GM18861 (cell line): ENCODE measurements around the gene STARD5.
"Not testable (repeated sequence)": the region's sequence is repeated elsewhere in the genome, so short reads cannot be mapped to it uniquely, and the experiment has no call there.

Source experiments
- ATAC-seq: cut with Tn5 transposase; IDR thresholded peaks from one replicate; pipeline ENCODE4 v1.9.1; 2021; ENCODE audit not compliant: unreplicated experiment

STARD5 gene

GRCh38 chr15:81323944-81324881 is at the start of gene STARD5:
Gene STARD5, minus strand, starts transcription at chr15:81324141. Its CDS starts 42 bp downstream, at chr15:81324099.
- peak; percentile 96 for ATAC-seq

- no peak for ATAC-seq
Measured at GRCh38 chr15:81373176-81373575, 49.2 kb upstream of the STARD5 start.

GRCh38 chr15:81372575-81372974 is 48.6 kb upstream of the STARD5 start:
- ATAC-seq = no peak

GRCh38 chr15:81363718-81364500 is 40.0 kb upstream of the STARD5 start:
- ATAC-seq = no peak

- no peak for ATAC-seq
Measured at GRCh38 chr15:81363276-81363675, 39.3 kb upstream of the STARD5 start.

GRCh38 chr15:81362790-81363189 is 38.8 kb upstream of the STARD5 start:
- ATAC-seq = no peak

- no peak for ATAC-seq
Measured at GRCh38 chr15:81361891-81362290, 38.0 kb upstream of the STARD5 start.

GRCh38 chr15:81360491-81360890 is 36.5 kb upstream of the STARD5 start:
- ATAC-seq = no peak

- ATAC-seq = no peak
Measured at GRCh38 chr15:81358248-81358647, 34.3 kb upstream of the STARD5 start.

GRCh38 chr15:81357180-81357686 is 33.3 kb upstream of the STARD5 start:
- ATAC-seq = no peak

- ATAC-seq = no peak
Measured at GRCh38 chr15:81356252-81356651, 32.3 kb upstream of the STARD5 start.

- ATAC-seq = no peak
Measured at GRCh38 chr15:81351651-81352050, 27.7 kb upstream of the STARD5 start.

GRCh38 chr15:81349271-81349670 is 25.3 kb upstream of the STARD5 start:
- no peak for ATAC-seq

- ATAC-seq = not testable (repeated sequence)
Measured at GRCh38 chr15:81348691-81349090, 24.8 kb upstream of the STARD5 start.

GRCh38 chr15:81347910-81348309 is 24.0 kb upstream of the STARD5 start:
- ATAC-seq = no peak

- ATAC-seq = no peak
Measured at GRCh38 chr15:81346611-81347010, 22.7 kb upstream of the STARD5 start.

- ATAC-seq = no peak
Measured at GRCh38 chr15:81343371-81343770, 19.4 kb upstream of the STARD5 start.

- no peak for ATAC-seq
Measured at GRCh38 chr15:81341351-81341750, 17.4 kb upstream of the STARD5 start.

- ATAC-seq = no peak
Measured at GRCh38 chr15:81339851-81340250, 15.9 kb upstream of the STARD5 start.

- no peak for ATAC-seq
Measured at GRCh38 chr15:81339321-81339720, 15.4 kb upstream of the STARD5 start.

GRCh38 chr15:81338170-81339007 is 14.4 kb upstream of the STARD5 start:
- ATAC-seq = no peak
